Stimulated activated naive B cell treated with anti-CD40 and anti-IgM and Interleukin-4, amounts not matched to agents 10 μg/mL and 1 μg/mL and 100 μg/mL, for 72 hours (primary cell): ENCODE data around the gene NOL8.

ENCODE experiments used
- ATAC-seq, 2 donors: fragments of 150-1000 bp; cut with Tn5 transposase; replicated peaks; 2 replicates each; pipeline ENCODE4 v1.10.0; 2021; ENCODE audit warnings: moderate library complexity in 1 of 2
- DNase-seq: peaks from one replicate; pipeline ENCODE4 v3.0.0; 2021
- H3K27ac Mint-ChIP-seq: one replicate; pipeline ENCODE4 v1.8.0; 2022; ENCODE audit warnings: mild to moderate bottlenecking, mixed read lengths
- H3K27me3 Mint-ChIP-seq, 2 donors: one replicate each; pipeline ENCODE4 v1.8.0; 2022; ENCODE audit warnings: mixed read lengths in 2 of 2
- H3K36me3 Mint-ChIP-seq, 2 donors: one replicate each; pipeline ENCODE4 v1.8.0; 2022; ENCODE audit warnings: mixed read lengths in 2 of 2, mild to moderate bottlenecking in 1 of 2
- H3K4me1 Mint-ChIP-seq, 2 donors: one replicate each; pipeline ENCODE4 v1.8.0; 2022; ENCODE audit warnings: mixed read lengths in 2 of 2, mild to moderate bottlenecking in 1 of 2
- H3K4me3 Mint-ChIP-seq, 2 donors: one replicate each; pipeline ENCODE4 v1.8.0; 2022; ENCODE audit warnings: mild to moderate bottlenecking in 2 of 2, mixed read lengths in 2 of 2, moderate library complexity in 1 of 2
- H3K9me3 Mint-ChIP-seq, 2 donors: one replicate each; pipeline ENCODE4 v1.8.0; 2022; ENCODE audit warnings: mixed read lengths in 2 of 2, mild to moderate bottlenecking in 1 of 2

The NOL8 gene

DNA sequence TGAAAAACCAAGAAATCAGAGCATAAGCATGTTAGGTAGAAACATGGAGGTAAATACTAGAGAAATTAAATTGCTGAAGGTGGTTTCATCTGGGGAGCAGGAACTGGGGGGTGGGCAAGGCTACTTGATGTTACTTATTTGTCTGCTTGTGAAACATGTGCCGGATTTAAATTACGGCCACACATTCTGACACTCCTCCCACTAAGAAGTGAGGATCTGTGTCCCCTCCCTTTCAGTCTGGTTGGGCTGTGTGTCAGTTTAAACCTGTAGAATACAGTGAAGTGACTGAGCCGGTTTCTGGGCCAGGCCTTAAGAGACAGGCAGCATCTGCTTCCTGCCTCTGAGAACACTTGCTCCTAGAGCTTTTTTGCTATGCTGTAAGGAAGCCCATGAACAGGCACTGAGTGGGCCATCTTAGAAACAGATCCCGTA, 29.3 kb downstream of the NOL8 start:
- Mint-ChIP-seq H3K4me3 (no peak overlapping the region), H3K4me1 (peaks cover 33 to 52% of the 10 kb centered on the region in 2 donors), H3K27me3 (no peaks in the 10 kb centered on the region), H3K9me3 (no peaks in the 10 kb centered on the region), H3K27ac (peak overlapping the region; percentile 59), H3K36me3 (peaks cover 24 to 38% of the 10 kb centered on the region in 2 donors)
- ATAC-seq, result no peak
- no peak for DNase-seq

DNA sequence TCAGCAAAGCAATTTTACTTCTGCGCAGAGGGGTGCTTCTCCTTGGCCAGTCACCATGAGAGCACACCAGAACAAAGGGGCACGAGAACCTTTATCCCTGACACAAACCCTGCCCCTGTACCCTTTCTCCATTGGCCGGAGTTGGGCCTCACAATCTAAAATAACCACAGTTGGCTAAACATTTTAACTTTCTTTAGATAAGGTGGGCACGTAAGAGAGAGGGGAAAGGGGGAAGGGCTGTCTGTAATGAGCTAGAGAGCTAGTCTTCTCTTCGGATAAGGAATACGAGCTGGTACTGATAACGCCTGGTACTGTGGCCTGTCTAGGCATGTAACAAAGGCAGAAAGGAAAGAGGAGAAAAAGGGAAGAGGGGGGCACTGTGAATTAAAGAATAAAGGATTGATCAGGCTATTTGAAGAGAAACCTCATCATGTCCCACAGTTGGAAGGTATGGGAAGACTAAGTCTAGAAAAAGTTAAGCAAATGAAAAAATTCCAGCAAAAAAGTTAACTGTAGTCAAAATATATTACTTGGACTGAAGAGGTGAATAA, 29.8 kb downstream of the NOL8 start:
- peaks cover 25 to 40% of the 10 kb centered on the region in 2 donors for H3K36me3 Mint-ChIP-seq
- no peak for DNase-seq
- H3K4me1 Mint-ChIP-seq, result peaks cover 33 to 54% of the 10 kb centered on the region in 2 donors
- H3K27ac Mint-ChIP-seq, result peak overlapping the region; percentile 53
- no peak for ATAC-seq
- no peaks in the 10 kb centered on the region for H3K9me3 Mint-ChIP-seq
- no peaks in the 10 kb centered on the region for H3K27me3 Mint-ChIP-seq
- H3K4me3 Mint-ChIP-seq, result no peak overlapping the region

GRCh38 chr9:92294297-92294676, 30.9 kb downstream of the NOL8 start:
- no peaks in the 10 kb centered on the region for H3K9me3 Mint-ChIP-seq
- H3K27ac Mint-ChIP-seq, result peak overlapping the region; percentile 100
- H3K27me3 Mint-ChIP-seq, result no peaks in the 10 kb centered on the region
- peak; percentile 4 for DNase-seq
- peaks cover 29 to 44% of the 10 kb centered on the region in 2 donors for H3K36me3 Mint-ChIP-seq
- H3K4me1 Mint-ChIP-seq, result peaks cover 31 to 59% of the 10 kb centered on the region in 2 donors
- peak; percentile 15 to 21 for ATAC-seq
- peak overlapping the region; percentile 89 to 99 for H3K4me3 Mint-ChIP-seq

DNA sequence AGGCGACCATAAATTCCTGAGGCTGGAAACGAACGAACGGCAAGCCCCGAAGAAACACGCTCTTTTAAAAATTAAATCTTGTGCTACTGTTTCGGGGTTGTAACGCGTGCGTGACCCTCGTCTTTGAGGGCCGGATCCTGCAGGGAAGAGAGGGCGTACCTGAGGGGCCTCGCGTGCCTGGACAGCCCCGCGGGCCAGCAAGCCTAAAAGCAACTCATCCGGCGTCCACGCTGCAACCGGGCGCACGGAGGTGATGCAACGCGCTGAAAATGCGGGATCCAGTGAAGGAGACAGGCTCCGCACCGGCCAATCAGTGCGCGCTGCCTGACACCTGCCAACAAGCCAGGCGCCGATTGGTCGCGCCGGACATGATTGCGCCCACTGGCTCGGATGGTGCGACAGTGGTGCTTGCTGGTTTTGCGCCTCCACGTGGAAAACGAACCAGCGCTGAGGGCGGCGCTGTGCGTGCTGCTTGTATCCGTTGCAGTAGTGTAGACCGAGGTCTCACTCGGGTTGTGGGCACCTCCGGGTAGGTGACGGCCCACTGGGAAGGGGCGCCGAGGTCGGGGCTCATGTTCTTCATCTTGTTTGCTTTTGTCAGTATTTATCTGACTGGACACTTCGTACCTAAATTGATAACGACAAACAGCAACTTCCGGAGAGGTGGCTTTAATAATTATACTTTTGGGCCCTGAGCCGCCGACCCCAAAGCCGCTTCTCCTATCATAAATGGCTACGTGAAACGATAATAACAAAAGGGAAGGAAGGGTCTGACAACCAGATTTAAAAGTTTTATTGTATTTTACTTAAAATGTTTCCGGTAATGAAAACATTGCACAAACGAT, 31.5 kb downstream of the NOL8 start, which contains the start of gene IARS1:
Gene IARS1, minus strand, starts transcription at position 246 of the 845 bp plus-strand sequence. CDS start 4,278 bp downstream, outside the sequence.
- Mint-ChIP-seq H3K4me1 (peaks cover 27 to 53% of the 10 kb centered on the region in 2 donors), H3K9me3 (no peaks in the 10 kb centered on the region), H3K36me3 (peaks cover 27 to 39% of the 10 kb centered on the region in 2 donors), H3K4me3 (peak within 1 kb of the TSS; percentile 89 to 99), H3K27ac (peak within 1 kb of the TSS; percentile 100), H3K27me3 (no peaks in the 10 kb centered on the region)
- DNase-seq (peak; percentile 100), ATAC-seq (peak; percentile 97 to 98)

DNA sequence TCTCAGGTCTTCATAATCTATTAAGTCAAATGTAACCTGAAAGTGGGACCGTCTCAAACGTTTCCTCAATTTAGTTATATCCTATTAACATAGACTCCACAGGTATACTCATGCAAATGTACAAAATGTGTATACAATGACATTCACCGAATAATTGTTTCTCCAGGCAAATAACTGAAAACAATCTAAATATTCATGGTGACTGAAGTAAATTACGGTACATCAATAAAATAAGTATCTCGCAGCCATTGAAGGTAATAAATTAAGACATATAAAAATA, 32.1 kb downstream of the NOL8 start:
- peaks cover 27 to 53% of the 10 kb centered on the region in 2 donors for H3K4me1 Mint-ChIP-seq
- DNase-seq, result no peak
- ATAC-seq, result no peak
- no peaks in the 10 kb centered on the region for H3K27me3 Mint-ChIP-seq
- H3K36me3 Mint-ChIP-seq, result peaks cover 34 to 42% of the 10 kb centered on the region in 2 donors
- H3K27ac Mint-ChIP-seq, result peak overlapping the region; percentile 85
- peak overlapping the region; percentile 89 to 99 for H3K4me3 Mint-ChIP-seq
- no peaks in the 10 kb centered on the region for H3K9me3 Mint-ChIP-seq

GRCh38 chr9:92292338-92293074, 32.6 kb downstream of the NOL8 start:
- ATAC-seq, result no peak
- Mint-ChIP-seq H3K4me1 (peaks cover 27 to 53% of the 10 kb centered on the region in 2 donors), H3K27ac (peak overlapping the region; percentile 85), H3K36me3 (peaks cover 36 to 45% of the 10 kb centered on the region in 2 donors), H3K4me3 (peak overlapping the region; percentile 89 to 99), H3K27me3 (no peaks in the 10 kb centered on the region), H3K9me3 (no peaks in the 10 kb centered on the region)
- DNase-seq, result no peak

DNA sequence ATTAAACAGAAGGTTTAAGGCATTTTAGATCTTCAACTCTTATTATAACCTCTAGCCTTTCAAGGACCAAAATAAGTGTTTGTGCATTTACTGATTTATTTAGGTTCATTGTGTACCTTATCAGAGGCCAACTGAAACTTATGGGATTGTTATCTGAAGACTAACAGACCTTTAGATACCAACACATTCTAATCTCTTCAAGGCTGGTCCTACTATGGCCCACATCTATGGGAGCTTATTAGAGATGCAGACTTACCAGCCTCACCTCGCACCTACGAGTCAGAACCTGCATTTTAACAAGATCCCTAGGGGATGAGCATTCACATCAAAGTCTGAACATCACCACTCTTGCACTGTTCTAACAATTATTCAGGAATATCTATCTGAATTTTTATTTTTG, 33.6 kb downstream of the NOL8 start:
- peaks cover 29 to 45% of the 10 kb centered on the region in 2 donors for H3K36me3 Mint-ChIP-seq
- ATAC-seq (no peak), DNase-seq (no peak)
- H3K4me1 Mint-ChIP-seq, result peaks cover 27 to 53% of the 10 kb centered on the region in 2 donors
- peak overlapping the region; percentile 89 to 99 for H3K4me3 Mint-ChIP-seq
- no peaks in the 10 kb centered on the region for H3K9me3 Mint-ChIP-seq
- no peaks in the 10 kb centered on the region for H3K27me3 Mint-ChIP-seq
- no peak overlapping the region for H3K27ac Mint-ChIP-seq

- Mint-ChIP-seq H3K9me3 (no peaks in the 10 kb centered on the region), H3K36me3 (peaks cover 29 to 40% of the 10 kb centered on the region in 2 donors), H3K27ac (peak overlapping the region; percentile 77), H3K27me3 (no peaks in the 10 kb centered on the region), H3K4me1 (peaks cover 25 to 53% of the 10 kb centered on the region in 2 donors), H3K4me3 (peak overlapping the region; percentile 17 to 43)
- DNase-seq (no peak), ATAC-seq (no peak)
These were observed 34.2 kb downstream of the NOL8 start for GRCh38 chr9:92290785-92291429.

DNA sequence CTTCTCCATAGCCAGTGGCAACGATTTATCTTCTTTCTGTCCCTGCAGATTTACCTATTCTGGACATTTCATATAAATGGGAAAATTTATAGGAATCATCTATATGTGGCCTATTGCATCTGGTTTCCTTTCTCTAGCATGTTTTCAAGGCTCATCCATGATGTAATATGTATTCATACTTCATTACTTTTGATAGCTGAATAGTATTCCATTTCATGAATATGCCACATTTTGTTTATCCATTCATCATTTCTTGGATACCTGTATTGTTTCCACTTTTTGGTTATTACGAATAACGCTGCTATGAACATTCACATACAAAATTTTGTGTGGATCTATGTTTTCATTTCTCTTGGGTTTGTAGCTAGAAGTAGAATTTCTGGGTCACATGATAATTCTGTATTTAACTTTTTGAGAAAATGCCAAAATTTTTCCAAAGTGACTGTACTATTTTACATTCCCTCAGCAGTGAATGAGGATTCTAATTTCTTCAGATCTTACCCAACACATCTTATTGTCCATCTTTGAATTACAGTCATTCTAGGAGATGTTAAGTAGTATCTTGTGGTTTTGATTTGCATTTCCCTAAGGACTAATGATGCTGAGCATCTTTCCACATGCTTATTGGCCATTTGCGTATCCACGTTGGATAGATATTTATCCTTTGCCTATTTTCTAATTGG, 35.3 kb downstream of the NOL8 start:
- DNase-seq (no peak), ATAC-seq (no peak)
- Mint-ChIP-seq H3K27ac (no peak overlapping the region), H3K4me3 (no peak overlapping the region), H3K9me3 (no peaks in the 10 kb centered on the region), H3K4me1 (peaks cover 17 to 45% of the 10 kb centered on the region in 2 donors), H3K36me3 (peaks cover 34 to 45% of the 10 kb centered on the region in 2 donors), H3K27me3 (no peaks in the 10 kb centered on the region)

DNA sequence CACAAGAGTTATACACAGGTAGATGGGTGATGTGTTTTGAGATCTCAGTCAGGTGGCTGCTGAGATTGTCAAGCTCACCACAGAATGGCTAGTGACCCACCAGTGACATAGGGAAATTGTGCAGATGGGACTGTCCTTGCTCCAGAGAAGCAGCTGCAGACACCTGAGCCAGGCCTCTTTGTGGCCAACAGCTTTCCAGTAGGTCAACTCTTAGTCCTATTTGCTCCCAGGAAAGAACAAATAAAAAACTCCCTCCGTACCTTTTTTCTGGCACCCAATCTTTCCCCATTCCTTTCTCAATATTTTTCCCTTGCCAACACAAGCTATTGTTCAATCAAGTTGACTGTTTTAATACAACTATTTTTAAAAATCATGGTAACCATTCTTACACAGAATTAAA, 45.8 kb downstream of the NOL8 start:
- no peak overlapping the region for H3K27ac Mint-ChIP-seq
- no peaks in the 10 kb centered on the region for H3K4me1 Mint-ChIP-seq
- no peak overlapping the region for H3K4me3 Mint-ChIP-seq
- H3K27me3 Mint-ChIP-seq, result no peaks in the 10 kb centered on the region
- no peak for DNase-seq
- ATAC-seq, result no peak
- H3K9me3 Mint-ChIP-seq, result no peaks in the 10 kb centered on the region
- peaks cover 30 to 51% of the 10 kb centered on the region in 2 donors for H3K36me3 Mint-ChIP-seq

DNA sequence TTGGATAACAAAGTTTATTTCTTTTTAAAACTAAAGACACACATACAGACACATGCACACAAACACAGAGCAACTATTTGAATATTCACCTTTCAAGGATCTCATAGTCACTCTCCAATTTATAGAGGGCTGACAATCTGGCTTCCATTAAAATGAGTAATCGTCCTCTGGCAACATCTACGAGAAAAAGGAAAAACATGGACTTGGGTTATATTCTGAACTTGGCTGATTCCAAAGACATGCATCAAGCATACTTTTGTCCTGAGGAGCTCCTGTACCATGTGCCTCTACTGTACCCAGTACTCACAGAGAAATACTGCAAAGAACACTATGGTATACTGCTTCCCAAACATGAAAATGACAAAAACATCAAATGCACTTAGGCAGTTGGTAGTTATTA, 47.0 kb downstream of the NOL8 start:
- no peak for DNase-seq
- Mint-ChIP-seq H3K4me3 (no peak overlapping the region), H3K9me3 (no peaks in the 10 kb centered on the region), H3K27me3 (no peaks in the 10 kb centered on the region), H3K36me3 (peaks cover 32 to 52% of the 10 kb centered on the region in 2 donors), H3K4me1 (no peaks in the 10 kb centered on the region), H3K27ac (no peak overlapping the region)
- no peak for ATAC-seq

GRCh38 chr9:92276331-92277032, 48.7 kb downstream of the NOL8 start:
- Mint-ChIP-seq H3K4me1 (no peaks in the 10 kb centered on the region), H3K27ac (no peak overlapping the region), H3K27me3 (no peaks in the 10 kb centered on the region), H3K36me3 (peaks cover 36 to 55% of the 10 kb centered on the region in 2 donors), H3K9me3 (no peaks in the 10 kb centered on the region), H3K4me3 (no peak overlapping the region)
- DNase-seq (no peak), ATAC-seq (no peak)

DNA sequence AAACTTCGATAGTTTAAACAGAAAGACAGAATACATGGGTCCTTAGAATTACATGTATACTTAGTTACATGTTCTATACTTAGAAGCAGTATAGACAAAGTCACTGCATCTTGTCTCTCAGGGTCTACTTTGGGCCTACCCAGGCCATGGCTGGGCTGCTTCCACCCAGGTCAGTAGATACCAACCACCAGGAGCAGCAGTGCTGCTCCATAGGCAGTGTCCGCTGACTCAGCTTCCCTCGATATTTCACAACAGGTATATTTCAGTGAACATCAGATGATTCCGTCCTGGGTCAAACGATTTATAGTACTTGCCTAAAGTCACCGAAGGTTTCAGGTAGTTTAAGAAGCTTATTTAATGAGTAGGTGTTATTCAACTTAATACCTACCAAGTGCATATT, 49.6 kb downstream of the NOL8 start:
- H3K9me3 Mint-ChIP-seq, result no peaks in the 10 kb centered on the region
- no peaks in the 10 kb centered on the region for H3K27me3 Mint-ChIP-seq
- peak overlapping the region; percentile 78 for H3K27ac Mint-ChIP-seq
- no peak for ATAC-seq
- H3K36me3 Mint-ChIP-seq, result peaks cover 39 to 61% of the 10 kb centered on the region in 2 donors
- H3K4me3 Mint-ChIP-seq, result no peak overlapping the region
- no peaks in the 10 kb centered on the region for H3K4me1 Mint-ChIP-seq
- no peak for DNase-seq
